HG03025 (cell line): ENCODE measurements around the gene SHANK3.
"Not testable (repeated sequence)": the region's sequence is repeated elsewhere in the genome, so short reads cannot be mapped to it uniquely, and the experiment has no call there.

ENCODE experiments used
- ATAC-seq: cut with Tn5 transposase; IDR thresholded peaks from one replicate; pipeline ENCODE4 v1.9.1; 2021; ENCODE audit warnings: mild to moderate bottlenecking, moderate library complexity; ENCODE audit not compliant: unreplicated experiment, low FRiP score

Gene SHANK3

DNA sequence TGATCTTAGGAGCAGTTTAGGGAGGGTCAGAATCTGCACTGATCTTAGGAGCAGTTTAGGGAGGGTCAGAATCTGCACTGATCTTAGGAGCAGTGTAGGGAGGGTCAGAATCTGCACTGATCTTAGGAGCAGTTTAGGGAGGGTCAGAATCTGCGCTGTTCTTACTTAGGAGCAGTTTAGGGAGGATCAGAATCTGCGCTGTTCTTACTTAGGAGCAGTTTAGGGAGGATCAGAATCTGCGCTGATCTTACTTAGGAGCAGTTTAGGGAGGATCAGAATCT lies 28.9 kb upstream of the SHANK3 start:
- not testable (repeated sequence) for ATAC-seq

DNA sequence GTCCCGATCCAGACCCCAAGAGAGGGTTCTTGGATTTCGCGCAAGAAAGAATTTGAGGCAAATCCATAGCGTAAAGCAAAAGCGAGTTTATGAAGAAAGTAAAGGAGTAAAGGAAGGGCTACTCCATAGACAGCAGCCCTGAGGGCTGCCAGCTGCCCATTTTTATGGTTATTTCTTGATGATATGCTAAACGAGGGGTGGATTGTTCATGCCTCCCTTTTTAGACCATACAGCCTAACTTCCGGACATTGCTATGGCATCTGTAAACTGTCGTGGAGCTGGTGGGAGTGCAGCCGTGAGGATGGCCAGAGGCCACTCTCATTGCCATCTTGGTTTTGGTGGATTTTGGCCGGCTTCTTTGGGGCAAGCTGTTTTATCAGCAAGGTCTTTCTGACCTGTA lies 19.4 kb upstream of the SHANK3 start:
- no peak for ATAC-seq

DNA sequence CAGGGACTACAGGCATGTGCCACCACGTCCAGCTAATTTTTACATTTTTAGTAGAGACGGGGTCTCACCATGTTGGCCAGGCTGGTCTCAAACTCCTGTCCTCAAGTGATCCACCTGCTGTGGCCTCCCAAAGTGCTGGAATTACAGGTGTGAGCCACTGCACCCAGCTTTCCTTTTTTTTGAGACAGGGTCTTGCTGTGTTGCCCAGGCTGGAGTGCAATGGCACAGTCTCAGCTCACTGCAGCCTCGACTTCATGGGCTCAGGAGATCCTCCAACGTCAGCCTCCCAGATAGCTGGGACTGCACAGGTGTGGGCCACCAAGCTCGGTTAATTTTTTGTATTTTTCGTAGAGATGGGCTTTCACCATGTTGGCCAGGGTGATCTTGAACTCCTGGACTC lies 18.0 kb upstream of the SHANK3 start:
- ATAC-seq: not testable (repeated sequence)

GRCh38 chr22:50656122-50657070 lies 16.2 kb upstream of the SHANK3 start:
- ATAC-seq: no peak

GRCh38 chr22:50657925-50658324 lies 14.7 kb upstream of the SHANK3 start:
- ATAC-seq: no peak

DNA sequence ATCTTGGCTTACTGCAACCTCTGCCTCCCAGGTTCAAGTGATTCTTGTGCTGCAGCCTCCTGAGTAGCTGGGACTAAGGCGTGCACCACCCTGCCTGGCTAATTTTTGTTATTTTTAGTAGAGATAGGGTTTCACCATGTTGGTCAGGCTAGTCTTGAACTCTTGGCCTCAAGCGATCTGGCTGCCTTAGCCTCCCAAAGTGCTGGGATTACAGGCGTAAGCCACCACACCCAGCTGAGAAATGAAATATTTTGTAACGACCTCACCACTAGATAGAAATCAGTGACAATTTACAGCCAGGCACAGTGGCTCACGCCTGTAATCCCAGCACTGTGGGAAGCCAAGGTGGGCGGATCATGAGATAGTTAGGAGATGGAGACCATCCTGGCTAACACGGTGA lies 12.9 kb upstream of the SHANK3 start:
- not testable (repeated sequence) for ATAC-seq

DNA sequence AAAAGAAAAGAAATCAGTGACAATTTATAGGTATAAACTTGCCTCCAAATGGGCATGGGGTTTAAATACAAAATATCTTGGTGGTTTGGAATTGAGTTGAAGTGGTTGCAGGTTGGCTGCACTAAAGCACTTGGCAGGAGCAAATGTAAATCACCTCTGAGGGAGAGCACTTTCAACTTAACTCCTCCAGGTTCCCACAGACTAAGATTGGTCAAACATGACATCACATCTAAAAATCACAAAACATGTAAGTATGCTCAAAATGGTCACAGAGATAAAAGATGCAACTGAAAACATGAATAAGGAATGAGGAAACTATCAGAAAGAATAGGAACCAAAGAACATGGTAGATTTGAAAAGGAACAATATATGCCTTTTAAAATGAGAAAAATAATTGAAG lies 12.3 kb upstream of the SHANK3 start:
- no peak for ATAC-seq

DNA sequence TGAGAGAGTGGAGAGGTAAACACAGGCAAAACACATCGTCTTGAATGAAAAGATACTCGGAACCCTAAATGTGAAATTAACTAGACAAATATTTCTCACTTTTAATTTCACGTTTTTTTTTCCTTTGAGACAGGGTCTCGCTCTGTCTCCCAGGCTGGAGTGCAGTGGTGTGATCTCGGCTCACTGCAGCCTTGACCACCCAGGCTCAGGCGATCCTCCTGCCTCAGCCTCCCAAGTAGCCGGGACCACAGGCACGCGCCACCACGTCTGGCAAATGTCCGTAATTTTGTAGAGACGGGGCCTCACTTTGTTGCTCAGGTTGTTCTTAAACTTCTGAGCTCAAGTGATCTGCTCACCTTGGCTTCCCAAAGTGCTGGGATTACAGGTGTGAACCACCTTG lies 7.4 kb upstream of the SHANK3 start:
- ATAC-seq: no peak

GRCh38 chr22:50665738-50666137 lies 6.9 kb upstream of the SHANK3 start:
- ATAC-seq: no peak

GRCh38 chr22:50670513-50670912 lies 2.1 kb upstream of the SHANK3 start:
- no peak for ATAC-seq

DNA sequence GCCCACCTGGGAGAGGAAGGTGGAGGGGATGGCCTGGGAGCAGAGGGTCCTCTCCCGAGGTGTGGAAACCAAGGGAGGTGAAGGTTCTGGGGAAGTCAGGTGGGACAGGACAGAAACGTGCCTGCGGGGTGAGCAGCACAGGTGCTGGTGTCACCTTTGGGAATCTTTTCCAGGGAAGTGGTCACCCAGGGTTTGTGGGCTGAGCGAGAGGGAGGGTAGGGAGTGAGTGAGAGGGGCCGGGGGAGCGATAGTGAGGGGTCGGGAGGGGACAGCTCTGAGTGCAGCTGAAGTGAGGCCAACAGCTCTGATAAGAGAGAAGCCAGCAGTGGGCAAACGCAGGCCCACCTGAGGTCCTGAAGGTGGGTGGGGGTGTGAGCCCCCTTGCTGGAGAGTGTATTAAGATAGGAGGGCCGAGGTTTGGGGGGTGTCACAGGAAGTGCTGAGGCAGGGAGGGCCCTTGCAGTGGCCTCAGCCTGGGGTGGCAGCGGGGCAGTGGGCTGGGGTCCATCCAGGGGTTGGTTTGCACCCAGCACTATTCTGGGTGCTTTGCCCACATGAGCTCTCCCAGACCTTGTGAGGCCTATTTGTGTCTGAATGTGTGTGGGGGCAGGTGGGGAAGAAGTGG lies 1.6 kb upstream of the SHANK3 start:
- no peak for ATAC-seq

DNA sequence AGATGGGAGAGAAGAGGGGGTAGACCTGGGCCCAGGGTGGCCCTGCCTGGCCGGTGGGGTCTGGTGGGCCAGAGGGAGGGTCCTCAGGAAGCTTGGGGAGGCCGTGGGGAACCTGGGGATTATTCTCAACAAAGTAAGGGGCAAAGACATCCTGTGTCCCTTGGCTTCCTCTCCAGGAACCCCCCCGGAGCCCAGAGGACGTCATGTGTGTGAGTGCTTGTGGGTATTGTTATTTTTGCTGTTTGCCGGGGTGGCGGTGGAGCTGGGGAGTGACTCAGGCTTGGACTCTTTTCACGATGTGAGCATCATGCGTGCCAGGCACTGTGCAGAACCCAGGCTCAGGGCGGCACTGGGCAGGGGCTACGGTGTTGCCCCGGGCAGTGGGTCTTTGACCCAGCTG lies 982 bp upstream of the SHANK3 start:
- no peak for ATAC-seq

DNA sequence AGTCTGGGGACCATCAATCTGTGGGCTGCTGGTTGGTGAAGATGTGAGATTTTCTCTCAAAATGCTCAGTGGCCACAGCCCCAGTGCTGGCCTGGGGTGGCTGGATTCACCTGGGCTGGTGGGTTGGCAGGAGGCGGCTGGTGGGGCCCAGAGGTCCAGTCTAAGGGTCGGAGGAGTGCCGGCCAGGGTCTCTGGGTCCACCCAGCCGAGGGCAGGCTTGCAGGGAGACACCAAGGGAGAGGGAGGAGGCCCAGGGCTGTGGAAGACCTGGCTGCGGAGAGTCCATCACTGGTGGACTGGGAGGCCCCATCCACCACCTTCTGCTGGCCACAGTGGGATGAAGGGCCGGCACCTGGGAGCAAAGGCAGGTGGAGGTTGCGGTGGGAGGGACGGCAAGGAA lies 582 bp upstream of the SHANK3 start:
- no peak for ATAC-seq

DNA sequence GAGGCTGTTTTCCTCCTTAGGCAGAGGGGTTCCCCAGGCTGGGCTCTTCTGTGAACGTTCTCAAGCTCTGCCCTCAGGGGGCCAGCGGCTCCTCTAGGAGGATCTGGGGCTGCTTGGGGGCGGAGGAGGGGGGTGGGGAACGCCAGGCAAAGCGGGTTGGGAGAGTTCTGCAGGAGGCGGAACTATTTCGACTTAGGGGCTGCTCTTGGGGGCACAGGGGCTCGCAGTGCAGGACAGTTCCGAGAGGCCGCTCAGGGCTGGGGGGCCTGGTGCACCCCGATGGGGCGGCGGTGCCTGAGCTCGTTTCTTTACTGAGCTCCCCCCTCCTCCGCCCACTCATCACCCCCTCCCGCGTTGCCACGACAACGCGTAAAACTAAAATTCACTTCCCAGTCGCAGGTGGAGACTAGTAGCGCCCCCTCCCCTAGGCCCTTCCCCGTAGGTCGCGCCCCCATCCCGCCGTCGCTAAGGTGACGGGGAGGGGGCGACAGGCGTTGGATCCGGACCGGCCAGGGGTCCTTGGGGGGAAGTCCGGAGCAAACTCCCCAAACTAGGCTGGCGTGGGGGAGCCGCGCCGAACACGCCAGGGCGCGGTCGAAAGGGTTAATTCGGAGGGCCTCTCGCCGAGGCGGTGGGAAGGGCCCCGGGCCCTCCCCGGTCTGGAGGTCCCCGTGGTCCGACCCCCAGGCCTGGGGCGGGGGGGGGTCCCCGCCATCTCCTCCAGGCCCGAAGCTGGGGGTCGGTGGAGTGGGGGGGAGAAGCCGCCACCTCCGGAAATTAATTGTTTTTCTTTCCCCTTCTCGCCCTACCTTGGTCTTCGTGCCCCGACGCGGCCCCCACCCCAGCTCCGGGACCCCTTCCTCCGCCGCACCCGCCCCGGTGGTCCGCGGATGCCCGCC lies 857 bp downstream of the SHANK3 start:
- no peak for ATAC-seq

DNA sequence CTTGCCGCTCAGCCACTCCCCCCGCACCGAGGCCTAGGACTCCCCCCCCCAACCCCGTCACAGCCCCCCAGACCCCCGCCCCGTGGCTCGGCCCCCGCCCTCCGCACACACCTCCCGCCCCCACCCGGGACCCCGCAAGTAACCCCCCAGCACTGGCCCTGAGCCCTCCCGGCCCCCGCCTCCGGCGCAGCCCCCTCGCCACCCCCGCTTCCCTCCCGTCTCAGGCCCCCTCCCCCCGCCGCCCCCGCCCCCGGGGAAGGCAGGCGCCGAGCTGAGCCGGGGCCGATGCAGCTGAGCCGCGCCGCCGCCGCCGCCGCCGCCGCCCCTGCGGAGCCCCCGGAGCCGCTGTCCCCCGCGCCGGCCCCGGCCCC lies 1.5 kb downstream of the SHANK3 start:
- no peak for ATAC-seq

DNA sequence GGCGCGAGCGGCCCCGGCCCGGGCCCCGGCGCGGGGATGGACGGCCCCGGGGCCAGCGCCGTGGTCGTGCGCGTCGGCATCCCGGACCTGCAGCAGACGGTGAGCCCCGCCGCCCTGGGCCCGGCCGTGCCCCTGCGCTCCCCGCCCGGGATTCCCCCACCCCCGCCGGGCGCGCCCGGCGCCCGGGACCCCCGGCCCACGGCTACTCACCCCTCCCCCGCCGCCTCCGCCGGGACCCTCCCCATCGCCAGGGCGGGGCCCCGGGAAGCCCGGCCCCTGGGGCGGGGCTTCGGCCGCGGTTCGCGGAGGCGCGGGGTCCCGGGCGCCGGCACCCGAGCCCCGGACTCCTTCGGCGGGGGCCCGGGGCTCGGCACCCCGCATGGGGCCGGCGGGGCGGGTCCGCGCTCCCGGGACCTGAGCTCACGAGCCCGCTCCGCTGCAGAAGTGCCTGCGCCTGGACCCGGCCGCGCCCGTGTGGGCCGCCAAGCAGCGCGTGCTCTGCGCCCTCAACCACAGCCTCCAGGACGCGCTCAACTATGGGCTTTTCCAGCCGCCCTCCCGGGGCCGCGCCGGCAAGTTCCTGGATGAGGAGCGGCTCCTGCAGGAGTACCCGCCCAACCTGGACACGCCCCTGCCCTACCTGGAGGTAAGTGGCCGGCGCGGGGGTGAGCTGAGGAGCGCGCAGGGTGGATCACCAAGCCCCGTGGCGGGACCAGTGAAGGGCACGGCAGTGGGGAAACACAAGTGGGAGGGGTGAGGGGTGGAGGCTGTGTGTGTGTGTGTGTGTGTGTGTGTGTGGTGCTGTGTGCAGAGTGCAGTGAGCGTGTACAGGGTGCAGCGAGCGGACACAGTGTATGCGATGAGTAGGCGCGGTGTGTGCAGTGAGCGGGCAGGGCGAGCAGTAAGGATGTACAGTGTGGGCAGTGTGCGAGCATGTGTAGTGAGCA lies 2.3 kb downstream of the SHANK3 start:
- ATAC-seq: no peak

- ATAC-seq: no peak
Observed at GRCh38 chr22:50675553-50676179, 3.0 kb downstream of the SHANK3 start.

- ATAC-seq: no peak
Observed at GRCh38 chr22:50676180-50676636, 3.6 kb downstream of the SHANK3 start.

DNA sequence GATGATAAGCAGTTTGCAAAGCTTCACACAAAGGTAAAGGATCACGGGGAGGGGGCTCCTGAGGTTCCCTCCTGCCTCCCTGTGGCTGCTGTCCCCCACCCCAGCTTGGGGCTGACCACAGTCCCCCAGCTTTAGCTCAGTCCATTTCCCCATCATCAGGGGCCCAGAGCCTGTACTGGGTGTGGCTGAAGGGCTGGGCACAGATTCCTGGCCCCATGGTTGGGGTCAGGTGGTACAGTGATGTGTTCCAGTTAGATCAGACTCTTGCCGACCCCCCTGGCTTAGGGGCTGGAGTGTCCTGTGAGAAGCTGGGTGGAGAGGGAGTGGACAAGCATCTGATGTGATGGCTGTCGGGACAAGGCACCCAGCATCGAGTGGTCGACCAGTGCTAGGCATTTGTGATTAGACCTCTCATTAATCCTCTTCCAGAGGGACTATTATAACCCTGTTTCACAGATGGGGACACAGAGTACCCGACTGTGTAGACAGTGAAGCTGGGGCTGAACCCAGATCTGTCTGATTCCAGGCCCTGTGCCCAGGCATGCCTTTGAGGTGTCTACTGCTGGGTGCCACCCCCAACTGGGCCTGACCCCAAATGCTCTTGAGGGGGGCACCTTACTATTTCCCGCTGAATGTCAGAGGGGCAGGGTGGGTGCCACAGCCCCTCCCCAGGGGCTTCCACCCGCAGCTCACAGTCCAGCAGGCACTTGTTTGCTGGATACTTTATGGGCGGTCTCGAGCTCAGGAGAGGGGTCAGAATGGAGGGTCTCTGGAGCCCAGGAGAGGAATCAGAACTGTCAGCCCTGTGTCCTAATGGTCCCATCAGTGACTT lies 4.3 kb downstream of the SHANK3 start:
- no peak for ATAC-seq
